Vagina (tissue), 2 donors: ENCODE data around the gene GRIK3. TPM values are rescaled to one million over a fixed set of nuclear protein-coding genes. Genes with fewer than 3 reads are reported as not detected.

Source experiments
- DNase-seq, 2 donors: peaks; one replicate each; pipeline ENCODE4 v3.0.0-alpha.2; 2017; ENCODE audit errors: extremely low spot score in 2 of 2
- H3K27ac ChIP-seq: fragments of 200-600 bp; sonication (generic); one replicate; pipeline ENCODE4 v1.5.1; 2019
- H3K27me3 ChIP-seq: fragments of 200-600 bp; sonication (generic); one replicate; pipeline ENCODE4 v1.5.1; 2019
- H3K36me3 ChIP-seq, 2 donors: fragments of 200-600 bp; sonication (generic); one replicate each; pipeline ENCODE4 v1.5.1; 2017 to 2019
- H3K4me1 ChIP-seq: fragments of 200-600 bp; sonication (generic); one replicate; pipeline ENCODE4 v1.5.1; 2019
- H3K4me3 ChIP-seq, 2 donors: fragments of 200-600 bp; sonication (generic); 1 replicate in 1 of 2; 2 replicates in 1 of 2; pipeline ENCODE4 v1.5.1; 2016 to 2019
- H3K9me3 ChIP-seq: fragments of 200-600 bp; sonication (generic); one replicate; pipeline ENCODE4 v1.5.1; 2019
- CTCF ChIP-seq, 3 experiments: fragments of 450-650 bp in 2 of 3; fragments of 200-600 bp in 1 of 3; sonication (generic) in 1 of 3; IDR thresholded peaks; one replicate each; pipeline ENCODE4 v1.5.1; 2017 to 2019; ENCODE audit warnings: antibody characterized with exemption in 3 of 3, mild to moderate bottlenecking in 2 of 3, moderate library complexity in 2 of 3
- POLR2A ChIP-seq, 2 donors: fragments of 450-650 bp; IDR thresholded peaks; one replicate each; pipeline ENCODE4 v1.6.1; 2017; ENCODE audit warnings: antibody characterized with exemption in 2 of 2, mild to moderate bottlenecking in 2 of 2, moderate library complexity in 2 of 2
- POLR2AphosphoS5 ChIP-seq, 2 donors: sonication (generic); formaldehyde crosslinking; IDR thresholded peaks; one replicate each; pipeline ENCODE4 v1.9.0; 2017; ENCODE audit warnings: antibody characterized with exemption in 2 of 2, mild to moderate bottlenecking in 2 of 2, low read depth in 1 of 2; ENCODE audit not compliant: insufficient read depth in 1 of 2
- intact Hi-C: fragments of 100-400 bp; cut with DNase I; formaldehyde crosslinking; loops from one replicate; pipeline ENCODE4 v1.15.1; 2023
- total RNA-seq: library from RNA; depleted of rRNA; stranded (reverse); fragments of >200 nt; gene quantifications from one replicate; pipeline ENCODE4 v1.2.3, GENCODE V29; 2016

Gene GRIK3
- total RNA-seq, 1 donor from 2014 or later: 0.74 TPM

- TF ChIP-seq CTCF (IDR thresholded peaks at IDR 0.05): no peak
- Histone ChIP-seq H3K36me3 (no peaks in the 10 kb centered on the region), H3K27me3 (no peaks in the 10 kb centered on the region), H3K4me3 (no peak overlapping the region), H3K9me3 (no peaks in the 10 kb centered on the region), H3K27ac (no peak overlapping the region), H3K4me1 (no peaks in the 10 kb centered on the region)
- intact Hi-C loops: no loop called here
- peak; percentile 37 to 46 for DNase-seq
Observed at GRCh38 chr1:36890776-36891175, 143.5 kb downstream of the GRIK3 start.

- DNase-seq: peak; percentile 37 to 47
- intact Hi-C loops: no loop called here
- no peak overlapping the region for H3K27ac ChIP-seq
- TF ChIP-seq POLR2A (IDR thresholded peaks at IDR 0.05) (no peak), CTCF (IDR thresholded peaks at IDR 0.05) (no peak), POLR2AphosphoS5 (IDR thresholded peaks at IDR 0.05; ENCODE audit: insufficient read depth in 1 of 2, low read depth in 1 of 2) (no peak)
- no peaks in the 10 kb centered on the region for H3K36me3 ChIP-seq
- no peaks in the 10 kb centered on the region for H3K4me1 ChIP-seq
- H3K9me3 ChIP-seq: no peaks in the 10 kb centered on the region
- no peak overlapping the region for H3K4me3 ChIP-seq
- H3K27me3 ChIP-seq: no peaks in the 10 kb centered on the region
Observed at GRCh38 chr1:36889478-36890226, 144.7 kb downstream of the GRIK3 start.

GRCh38 chr1:36888811-36889477, 145.4 kb downstream of the GRIK3 start:
- TF ChIP-seq POLR2AphosphoS5 (IDR thresholded peaks at IDR 0.05; ENCODE audit: insufficient read depth in 1 of 2, low read depth in 1 of 2) (no peak), CTCF (IDR thresholded peaks at IDR 0.05) (no peak), POLR2A (IDR thresholded peaks at IDR 0.05) (no peak)
- no peaks in the 10 kb centered on the region for H3K9me3 ChIP-seq
- H3K4me1 ChIP-seq: no peaks in the 10 kb centered on the region
- no peak overlapping the region for H3K4me3 ChIP-seq
- DNase-seq: peak; percentile 29 to 61
- no peaks in the 10 kb centered on the region for H3K27me3 ChIP-seq
- no peak overlapping the region for H3K27ac ChIP-seq
- no peaks in the 10 kb centered on the region for H3K36me3 ChIP-seq
- intact Hi-C loops: no loop called here

- peak; percentile 37 to 40 for DNase-seq
- no peak overlapping the region for H3K27ac ChIP-seq
- no peaks in the 10 kb centered on the region for H3K27me3 ChIP-seq
- no peaks in the 10 kb centered on the region for H3K9me3 ChIP-seq
- TF ChIP-seq POLR2A (IDR thresholded peaks at IDR 0.05): no peak
- TF ChIP-seq CTCF (IDR thresholded peaks at IDR 0.05): no peak
- TF ChIP-seq POLR2AphosphoS5 (IDR thresholded peaks at IDR 0.05; ENCODE audit: insufficient read depth in 1 of 2, low read depth in 1 of 2): no peak
- intact Hi-C loops: no loop called here
- H3K36me3 ChIP-seq: no peaks in the 10 kb centered on the region
- no peaks in the 10 kb centered on the region for H3K4me1 ChIP-seq
- H3K4me3 ChIP-seq: no peak overlapping the region
Observed at GRCh38 chr1:36885540-36886357, 148.6 kb downstream of the GRIK3 start.
